Ramos (cell line): Measurements from ENCODE around the gene S100A6.

ENCODE experiments used
- in situ Hi-C: fragments of 300-500 bp; cut with MboI; formaldehyde crosslinking; loops from one replicate; pipeline ENCODE4 v1.14.3; 2022; ENCODE audit warnings: low sequenced_read_pairs; ENCODE audit not compliant: unreplicated experiment

Gene S100A6

DNA sequence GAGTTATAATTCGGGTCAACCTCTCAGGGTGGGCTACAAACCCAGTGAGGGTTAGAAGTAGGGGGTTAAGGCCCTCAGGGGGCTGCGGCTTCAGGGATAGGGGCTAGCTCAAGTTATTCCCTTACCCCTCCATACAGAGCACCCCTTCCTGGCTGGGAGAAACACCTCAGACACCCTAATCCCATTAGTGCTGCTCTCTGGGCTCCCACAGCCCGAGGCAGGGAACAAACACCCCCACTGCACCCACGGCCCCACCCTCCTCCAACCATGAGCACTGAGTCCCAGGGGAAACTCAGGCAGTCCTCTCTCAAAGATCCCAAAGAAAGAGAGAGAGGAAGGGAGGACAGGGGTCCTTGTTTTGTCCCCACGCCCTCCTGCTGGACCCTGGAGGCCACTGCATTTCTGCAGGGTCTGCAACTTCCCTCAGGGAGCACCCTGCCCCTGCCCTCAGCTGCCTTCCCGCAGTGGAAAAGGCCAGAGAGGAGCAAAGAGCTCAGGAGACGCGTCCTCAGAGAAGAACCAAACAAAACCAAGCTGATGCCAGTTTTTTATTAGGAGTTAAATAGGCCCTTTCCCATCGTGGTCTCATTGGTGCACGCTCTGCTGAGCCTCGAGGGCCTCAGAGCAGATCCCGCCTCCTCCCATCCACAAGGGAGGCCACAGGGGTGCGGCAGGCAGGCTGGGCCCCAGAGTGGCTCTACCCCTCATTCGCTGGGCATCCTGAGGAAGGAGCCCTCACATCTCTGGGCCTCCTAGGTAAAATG lies 11.2 kb upstream of the S100A6 start:
- in situ Hi-C loops, result no loop called here

DNA sequence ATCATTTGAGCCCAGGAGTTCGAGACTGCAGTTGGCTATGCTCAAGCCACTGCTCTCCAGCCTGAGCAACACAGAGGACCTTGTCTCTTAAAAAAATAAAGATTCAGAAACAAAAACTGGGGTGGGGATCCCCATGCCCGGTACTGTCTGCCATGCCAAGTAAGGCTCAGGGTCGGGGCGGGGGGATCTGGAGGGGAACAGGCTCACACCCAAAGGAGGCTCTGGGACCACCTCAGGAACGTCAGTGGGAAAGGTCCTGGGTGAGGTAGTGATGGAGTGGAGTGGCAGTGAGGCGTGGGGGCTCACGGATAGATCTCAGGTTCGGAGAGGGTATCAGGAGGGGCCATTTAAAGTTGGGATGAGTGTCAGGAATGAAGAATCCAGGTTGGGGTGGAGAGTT lies 10.6 kb upstream of the S100A6 start:
- in situ Hi-C loops, result no loop called here

DNA sequence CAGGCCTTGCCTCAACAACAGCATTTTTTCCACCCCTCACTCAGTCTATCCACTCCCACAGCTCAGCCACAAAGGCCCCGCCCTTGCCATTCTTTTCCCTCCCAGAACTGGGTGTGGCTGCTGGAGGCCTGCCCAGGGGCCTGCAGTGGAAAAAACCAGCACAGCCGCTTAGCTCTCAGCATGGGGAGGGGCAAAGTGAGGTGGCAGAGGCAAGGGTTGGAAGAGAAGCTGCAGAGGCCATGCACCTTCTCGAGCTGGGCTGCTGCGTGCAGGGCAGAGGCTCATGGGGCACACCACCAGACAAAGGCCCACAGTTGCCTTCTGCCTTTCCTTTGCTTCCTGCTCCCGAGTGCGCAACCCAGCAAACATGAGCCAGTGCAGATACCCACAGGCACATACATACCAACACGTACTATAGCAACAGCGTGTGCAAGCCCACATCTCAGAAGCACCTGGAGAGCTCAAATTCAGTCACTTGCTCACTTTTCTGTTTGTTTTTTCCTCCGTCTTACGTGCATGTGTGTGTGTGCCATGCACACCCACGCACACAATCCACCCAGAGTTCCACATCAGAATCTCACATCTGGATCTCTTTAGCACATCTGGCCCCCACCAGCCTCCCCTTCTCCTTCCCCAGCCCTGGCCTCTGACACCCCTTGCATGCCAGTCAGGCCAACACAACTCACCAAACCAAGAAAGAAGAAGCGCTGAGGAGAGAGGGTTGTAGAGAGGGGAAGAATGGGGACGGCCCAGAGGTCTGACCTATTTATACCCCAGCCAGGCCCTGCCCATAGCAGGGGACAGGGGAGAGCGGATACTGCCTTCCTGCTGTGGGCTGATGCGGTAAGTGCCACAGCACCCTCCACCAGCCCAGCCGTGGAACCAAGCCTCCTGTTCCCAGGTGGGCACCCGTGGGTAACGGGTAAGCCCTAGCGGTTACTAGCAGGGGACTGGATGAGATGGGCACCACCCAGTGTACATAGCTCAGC lies 9.6 kb upstream of the S100A6 start, which contains the start of gene S100A4:
TSS of gene S100A4 (minus strand) at position 740 of the 989 bp plus-strand sequence. CDS start 1,012 bp downstream, outside the sequence.
- in situ Hi-C loops, result no loop called here

DNA sequence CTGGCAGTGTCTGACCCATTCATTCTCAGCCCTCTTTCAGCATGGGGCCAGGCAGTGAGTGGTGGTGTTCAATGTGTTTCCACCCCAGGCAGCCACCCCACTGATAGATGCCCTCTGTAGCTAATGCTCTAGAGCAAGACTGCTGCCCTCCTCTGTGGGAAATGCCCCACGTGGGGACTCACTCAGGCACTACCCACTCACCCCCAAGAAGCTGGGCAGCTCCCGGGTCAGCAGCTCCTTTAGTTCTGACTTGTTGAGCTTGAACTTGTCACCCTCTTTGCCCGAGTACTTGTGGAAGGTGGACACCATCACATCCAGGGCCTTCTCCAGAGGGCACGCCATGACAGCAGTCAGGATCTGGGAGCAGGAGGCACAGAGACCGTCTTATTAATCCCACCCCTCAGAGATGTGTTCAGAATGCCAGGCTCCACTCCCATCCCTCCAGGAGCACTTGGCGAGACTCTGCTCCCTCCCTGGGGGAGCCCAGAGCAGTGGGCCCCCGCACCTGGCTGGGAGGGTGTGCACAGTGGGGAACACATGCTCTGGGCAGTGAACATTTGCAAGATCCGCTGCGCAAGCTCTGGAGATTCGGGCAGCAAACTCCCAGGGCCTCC lies 8.8 kb upstream of the S100A6 start:
- in situ Hi-C loops, result no loop called here

DNA sequence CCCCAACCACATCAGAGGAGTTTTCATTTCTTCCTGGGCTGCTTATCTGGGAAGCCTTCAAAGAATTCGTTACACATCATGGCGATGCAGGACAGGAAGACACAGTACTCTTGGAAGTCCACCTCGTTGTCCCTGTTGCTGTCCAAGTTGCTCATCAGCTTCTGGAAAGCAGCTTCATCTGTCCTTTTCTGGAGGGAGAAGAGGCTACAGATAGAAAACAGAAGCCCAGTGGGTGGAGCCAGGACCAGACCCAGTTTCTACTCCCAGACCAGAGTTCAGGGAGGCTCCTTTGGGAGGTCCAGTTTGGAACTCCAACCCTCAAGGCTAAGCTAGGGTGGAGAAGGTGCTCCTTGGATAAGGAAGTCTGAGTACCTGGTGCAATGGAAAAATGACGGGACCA lies 7.9 kb upstream of the S100A6 start:
- in situ Hi-C loops, result no loop called here

DNA sequence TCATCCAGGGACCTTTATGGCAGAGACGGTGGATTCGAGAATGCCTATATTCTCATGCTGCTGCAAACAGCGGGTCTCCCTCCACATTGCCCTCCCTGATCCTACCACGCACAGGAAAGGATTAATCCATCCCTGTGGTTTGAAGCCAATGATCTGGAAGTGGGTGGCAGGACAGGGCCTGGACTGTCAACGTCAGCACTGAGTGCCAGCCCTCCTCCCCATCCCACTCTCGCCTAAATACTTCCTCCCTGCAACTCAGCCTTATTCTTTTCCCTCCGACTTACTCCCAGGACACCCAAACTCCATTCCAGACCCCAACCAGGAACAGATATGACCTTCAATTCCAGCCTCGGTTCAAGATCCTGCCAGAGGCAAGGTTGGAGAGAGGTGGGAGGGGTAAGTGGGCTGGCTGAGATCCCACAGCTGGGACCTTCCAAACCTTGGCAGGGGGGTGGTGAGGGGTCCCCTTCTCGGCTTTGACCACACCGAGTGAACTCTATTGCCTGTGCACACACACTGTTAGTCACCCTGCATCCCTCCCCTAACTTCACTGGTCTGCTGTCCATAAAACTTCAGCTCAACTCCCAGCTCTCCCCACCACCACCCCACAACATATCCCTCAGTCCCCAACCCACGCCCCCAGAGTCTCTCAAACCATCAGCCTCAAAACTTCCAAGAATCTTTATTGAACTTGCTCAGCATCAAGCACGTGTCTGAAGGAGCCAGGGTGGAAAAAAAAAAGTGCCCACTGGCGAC lies 7.3 kb upstream of the S100A6 start:
- in situ Hi-C loops, result no loop called here

DNA sequence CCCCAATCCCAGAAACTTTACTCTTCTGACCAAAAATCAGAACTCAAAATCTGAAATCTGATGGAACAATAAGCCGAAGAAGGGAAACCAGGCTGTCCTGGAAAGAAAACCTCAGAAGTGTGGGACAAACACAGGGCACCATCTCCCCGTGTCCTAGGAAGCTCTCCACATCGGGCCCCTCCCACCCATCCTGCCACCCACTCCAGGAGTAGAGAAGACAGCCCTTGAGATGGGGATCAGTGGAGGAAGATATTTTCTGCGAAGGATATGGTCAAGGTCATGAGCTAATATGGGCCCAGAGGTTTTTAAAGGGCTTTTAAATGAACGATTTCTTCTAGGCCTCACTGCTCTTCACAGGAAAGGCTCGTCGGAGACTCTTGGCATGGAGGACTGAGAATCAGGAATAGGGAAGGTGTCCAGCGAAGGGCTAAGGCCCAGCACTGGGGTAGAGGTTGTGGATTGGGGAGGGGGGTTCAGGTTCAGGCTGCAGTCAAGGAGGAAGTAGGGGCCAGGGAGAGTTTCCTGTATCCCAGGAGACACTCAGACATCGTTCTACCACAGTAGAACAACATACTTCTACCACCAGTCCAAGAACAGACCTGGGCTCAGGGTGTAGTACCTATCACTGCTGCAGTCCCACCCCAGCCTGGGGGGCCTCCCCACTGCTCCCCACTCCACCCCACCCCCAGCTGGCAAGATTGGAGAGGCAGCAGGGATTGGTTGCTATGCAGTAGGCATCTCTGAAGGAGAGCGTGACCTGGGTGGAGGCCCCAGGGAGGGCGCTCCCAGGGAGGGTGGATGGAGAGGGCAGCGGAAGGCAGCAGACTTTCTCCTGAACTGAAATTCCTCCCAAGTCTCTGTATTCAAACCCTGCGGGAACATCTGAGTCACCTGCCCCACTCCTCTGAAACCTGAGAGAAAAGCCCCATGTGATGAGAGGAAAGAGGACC lies 6.1 kb upstream of the S100A6 start:
- in situ Hi-C loops, result no loop called here

DNA sequence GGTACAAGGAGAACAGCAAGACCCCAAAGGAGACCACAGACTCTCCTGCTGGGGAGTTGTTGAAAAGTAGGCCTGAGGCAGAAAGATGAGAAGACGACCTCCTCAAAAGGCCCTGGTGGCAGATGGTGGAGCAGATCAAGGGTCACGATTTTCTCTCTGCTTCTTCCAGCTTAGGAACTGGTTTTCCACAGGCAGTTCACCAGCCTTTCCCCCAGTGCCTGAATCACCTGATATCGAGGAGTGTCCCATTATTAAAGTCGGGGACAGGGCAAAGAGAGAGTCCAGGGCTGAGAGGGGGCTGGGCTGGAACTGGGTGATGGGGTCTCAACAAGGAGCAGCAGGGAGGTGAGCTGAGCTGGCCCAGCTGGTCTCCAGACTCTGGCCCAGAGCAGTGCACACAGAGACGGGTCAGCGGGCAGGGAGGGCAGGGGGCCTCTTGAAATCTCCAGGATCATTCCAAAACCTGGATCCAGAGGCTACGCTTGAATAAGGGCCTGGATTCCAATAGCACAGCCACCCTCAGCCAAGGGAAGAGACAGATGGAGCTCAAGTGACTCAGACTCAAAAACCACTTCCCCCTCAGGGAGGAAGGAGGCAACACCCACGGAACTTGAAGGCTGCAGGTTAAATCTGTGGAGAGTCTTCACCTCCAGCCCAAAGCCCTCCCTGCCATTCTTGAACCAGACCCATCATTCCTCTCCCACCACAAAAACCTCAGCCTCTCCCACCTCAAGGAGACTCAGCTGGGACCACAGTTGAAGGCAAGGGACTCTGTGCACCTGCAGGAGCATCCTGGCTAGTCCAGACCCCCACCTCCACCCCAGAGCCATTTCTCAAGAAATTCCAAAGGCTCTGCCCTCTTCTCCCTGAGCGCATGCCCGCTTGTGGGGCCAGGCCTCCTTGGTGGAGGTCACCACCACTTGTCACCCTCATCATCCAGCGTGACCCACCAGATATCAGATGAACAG lies 4.9 kb upstream of the S100A6 start, which contains the start of gene S100A5:
TSS of gene S100A5 (minus strand) at position 541 of the 968 bp plus-strand sequence. CDS start 743 bp downstream, outside the sequence.
- in situ Hi-C loops, result no loop called here

DNA sequence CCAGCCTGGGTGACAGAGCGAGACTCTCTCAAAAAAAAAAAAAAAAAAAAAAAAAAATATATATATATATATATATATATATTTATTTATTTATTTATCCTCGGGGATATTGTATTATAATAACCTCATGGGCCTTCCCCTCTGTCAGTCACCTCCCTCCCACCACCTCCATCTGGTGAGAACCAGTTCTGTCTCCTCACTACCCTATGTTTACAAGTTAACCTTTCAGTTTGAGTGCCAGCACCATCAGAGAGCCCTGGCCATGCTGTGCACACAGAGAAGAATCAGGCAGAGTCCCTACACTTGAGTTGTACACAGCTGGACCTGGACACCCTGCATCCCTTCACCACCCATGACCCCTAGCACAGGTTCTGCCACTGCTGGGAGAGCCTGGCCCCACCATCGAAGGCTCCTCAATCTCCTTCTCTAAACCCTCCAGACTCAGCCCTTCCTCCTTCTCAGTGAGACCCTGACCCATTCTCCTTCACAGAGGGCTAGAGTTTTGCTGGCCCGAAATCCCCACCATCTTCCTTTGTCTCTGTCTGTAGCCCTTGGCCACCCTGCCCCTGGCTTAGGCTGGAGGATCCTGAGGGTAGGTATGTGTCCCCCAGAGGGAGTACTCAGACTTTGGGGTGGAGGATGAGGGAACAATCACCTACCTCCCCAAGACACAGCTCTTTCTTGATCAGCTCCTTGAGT lies 3.8 kb upstream of the S100A6 start:
- in situ Hi-C loops, result no loop called here

DNA sequence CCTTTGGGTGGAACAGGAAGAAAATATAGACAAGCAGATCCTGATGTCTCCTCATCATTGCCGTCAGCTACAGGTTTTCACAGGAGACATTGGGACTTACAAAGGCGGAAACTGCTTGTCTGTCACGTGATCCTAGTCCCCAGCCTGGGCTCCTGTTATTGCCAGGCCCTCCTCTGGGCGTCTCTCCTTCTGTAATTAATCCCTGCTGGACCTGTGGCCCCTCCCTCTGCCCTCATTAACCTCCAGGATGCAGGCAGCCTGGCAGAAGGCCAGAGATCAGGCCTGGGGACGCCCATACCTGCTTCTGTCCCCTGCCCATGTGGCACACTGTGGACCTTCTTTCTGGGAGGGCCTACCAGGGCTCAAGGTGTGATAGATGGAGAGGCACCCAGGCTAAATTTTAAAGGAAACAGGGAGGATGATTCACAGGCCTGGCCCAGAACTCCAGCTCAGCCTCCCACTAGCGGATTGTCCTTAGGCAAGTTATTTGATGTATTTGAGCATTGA lies 2.6 kb upstream of the S100A6 start:
- in situ Hi-C loops, result no loop called here

DNA sequence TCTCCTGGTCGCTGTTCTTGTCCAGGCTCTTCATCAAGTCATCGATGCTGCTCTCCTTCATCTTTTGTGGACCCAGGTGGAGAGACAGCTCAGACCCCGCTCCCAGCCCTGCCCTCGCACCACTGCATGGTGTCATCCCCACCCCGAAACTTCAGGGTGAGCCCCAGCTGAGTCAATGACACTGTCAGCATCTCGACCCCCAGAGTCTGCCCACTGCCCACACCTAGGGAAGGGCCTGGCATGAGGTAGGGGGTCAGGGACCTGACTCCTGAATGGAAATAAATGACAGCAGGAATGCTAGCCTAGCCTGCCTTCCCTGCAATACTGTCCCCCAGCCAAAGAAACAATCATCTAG lies 1.6 kb upstream of the S100A6 start:
- in situ Hi-C loops, result no loop called here

DNA sequence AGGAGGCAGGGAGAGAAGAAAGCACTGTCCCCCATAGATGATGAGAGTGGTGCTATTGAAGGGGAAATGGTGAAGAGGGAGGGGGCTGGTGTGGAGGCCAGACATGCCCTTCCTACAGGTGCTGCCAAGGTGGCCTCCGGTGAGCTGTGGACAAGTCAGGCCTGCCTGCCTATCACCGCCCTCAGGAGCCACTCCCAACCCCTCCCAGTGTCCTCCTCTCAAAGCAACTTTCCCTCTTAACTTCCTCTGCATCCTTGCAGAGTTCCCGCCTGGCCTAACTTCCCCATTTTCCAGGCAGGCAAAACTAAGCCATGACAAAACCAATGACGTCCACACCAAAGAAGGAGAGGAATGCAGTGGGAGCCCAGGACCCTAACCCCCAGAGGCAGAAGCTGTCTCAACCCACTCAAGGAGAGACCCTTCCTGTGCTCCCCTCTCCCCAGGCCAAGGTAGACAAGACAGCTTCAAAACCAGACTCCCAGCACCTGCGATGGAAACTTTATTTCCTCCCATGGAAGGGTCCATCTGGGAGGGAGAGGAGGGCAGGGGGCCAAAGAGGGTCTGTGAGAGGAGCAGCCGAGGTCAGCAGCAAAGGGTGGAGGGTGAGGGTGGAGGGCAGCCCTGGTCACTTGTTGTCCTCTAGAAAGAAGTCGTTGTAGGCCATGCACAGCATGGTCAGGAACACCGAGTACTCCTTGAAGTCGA lies 1.0 kb upstream of the S100A6 start:
- in situ Hi-C loops, result no loop called here

DNA sequence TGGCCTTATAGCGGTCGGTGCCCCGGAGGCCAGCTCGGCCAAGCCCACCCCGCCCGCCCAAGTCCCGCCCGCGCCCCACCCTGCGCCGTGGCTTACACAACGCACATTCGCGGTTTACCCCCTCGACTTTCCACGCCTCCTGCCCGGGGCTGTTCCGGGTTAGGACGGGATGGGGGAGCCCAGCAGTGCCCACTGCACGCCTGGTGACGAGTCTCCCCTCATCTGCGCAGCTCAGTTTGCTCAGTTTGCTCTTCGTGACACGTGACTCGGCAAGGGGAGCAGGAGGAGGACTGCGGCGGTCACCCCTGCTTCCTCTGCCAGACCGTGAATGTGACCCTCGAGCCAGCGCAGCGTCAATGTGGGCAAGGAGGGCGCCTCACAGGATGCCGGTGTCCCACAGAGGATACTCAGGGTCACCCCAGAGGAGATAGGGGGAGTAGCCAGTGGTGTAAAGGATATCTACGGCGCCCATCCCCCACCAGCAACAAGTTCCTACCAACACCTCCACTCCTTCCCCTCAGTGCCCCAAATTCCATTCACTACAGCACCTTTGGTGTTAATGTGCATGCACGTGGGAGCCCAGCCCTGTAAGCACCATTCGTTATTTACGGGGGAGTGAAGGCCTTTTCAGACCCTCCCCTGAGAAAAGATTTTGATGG lies 350 bp upstream of the S100A6 start:
- in situ Hi-C loops, result no loop called here

DNA sequence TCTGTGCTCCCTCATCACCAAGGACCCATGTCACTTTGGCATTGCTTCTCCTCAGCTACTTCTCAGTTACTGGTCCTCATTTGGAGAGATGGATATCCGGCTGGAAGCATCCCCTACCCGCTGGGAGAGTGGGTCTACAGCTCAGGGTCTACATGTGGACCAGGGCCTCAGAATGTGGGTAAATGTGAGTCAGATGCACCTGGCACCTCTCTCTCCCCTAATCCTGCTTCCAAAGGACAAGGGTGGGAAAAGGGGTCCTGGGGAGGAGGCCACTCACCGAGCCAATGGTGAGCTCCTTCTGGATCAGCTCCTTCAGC lies 908 bp downstream of the S100A6 start:
- in situ Hi-C loops, result no loop called here

DNA sequence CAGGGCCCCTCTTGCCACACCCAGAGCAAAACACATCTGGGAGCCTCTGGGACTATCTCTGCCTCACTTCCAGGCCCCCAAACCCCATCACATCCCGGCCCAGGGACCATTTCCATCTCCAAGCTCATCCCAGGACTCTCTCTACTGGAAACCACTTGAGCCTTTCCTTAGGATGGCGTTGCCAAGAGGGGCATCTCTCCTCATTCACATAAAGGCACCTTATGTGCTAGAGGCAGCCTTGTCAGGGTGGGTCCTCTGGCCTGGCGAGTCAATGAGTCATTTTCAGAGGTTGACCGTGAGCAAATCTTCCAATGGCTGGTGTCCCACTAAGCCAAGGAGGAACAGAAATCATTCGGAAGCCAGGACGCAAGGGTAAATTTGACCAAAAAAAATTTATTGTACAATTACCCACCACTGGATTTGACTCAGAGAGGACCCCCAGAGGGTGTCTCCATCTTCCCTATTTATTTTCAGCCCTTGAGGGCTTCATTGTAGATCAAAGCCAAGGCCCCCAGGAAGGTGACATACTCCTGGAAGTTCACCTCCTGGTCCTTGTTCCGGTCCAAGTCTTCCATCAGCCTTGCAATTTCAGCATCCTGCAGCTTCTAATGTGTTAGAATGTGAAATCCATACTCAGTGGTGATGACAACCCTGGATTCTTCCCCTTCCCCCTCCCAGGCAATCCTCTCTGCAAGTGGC lies 1.4 kb downstream of the S100A6 start:
- in situ Hi-C loops, result no loop called here
